Measurements from ENCODE around the gene KAZN. TPM values are rescaled to one million over a fixed set of nuclear protein-coding genes. Genes with fewer than 3 reads are reported as not detected.

The KAZN gene
- polyA plus RNA-seq, 2 of the 4 experiments (the other 2 are of a cell fraction): 1.3 to 1.9 TPM

DNA sequence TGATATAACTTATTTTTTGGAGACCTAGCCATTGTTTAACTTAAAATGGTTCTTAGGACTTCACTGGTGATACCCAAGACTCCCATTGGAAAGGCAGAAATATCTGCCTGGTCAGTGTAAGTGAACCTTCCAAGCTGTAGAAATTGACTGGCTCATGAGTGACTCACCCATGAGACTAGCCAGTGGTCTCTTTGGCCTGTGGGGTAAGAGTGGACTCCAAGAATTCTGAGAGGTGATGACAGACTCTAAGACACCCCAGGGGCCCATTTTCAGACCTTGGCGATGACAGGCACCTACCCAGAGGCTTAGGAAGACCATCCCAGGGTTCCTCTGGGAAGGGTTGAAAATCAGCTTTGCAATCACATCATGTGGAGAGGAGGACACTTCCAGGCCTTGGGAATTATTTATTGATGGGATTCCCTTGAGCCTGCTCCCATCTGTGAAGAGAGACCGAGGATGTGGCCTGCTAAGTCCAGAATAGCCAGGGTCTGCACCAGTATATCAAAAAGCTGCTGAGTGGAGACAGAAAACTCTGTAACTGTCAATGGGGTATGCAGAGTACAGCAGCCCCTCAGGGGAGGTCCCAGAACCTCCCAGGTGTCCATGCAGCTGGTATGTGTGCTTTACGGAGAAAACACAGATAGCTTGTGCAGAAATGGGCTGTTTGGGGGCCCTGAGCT, 78.9 kb downstream of the KAZN start:
- ATAC-seq (no peak), DNase-seq (ENCODE audit: low read depth in 1 of 2, low spot score in 1 of 2) (no peak), FAIRE-seq (no peak)
- CTCF ChIA-PET: interaction anchor here (1.0 to 1.3 kb wide), 3 partner anchors 17 to 361 kb away, joined by 3 read pairs; no protein-coding TSS in a partner anchor
- TF ChIP-seq KDM1A (IDR thresholded peaks at IDR 0.05; ENCODE audit: low read depth): no peak
- TF ChIP-seq, protein P1, sequence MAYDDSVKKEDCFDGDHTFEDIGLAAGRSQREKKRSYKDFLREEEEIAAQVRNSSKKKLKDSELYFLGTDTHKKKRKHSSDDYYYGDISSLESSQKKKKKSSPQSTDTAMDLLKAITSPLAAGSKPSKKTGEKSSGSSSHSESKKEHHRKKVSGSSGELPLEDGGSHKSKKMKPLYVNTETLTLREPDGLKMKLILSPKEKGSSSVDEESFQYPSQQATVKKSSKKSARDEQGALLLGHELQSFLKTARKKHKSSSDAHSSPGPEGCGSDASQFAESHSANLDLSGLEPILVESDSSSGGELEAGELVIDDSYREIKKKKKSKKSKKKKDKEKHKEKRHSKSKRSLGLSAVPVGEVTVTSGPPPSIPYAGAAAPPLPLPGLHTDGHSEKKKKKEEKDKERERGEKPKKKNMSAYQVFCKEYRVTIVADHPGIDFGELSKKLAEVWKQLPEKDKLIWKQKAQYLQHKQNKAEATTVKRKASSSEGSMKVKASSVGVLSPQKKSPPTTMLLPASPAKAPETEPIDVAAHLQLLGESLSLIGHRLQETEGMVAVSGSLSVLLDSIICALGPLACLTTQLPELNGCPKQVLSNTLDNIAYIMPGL (CRISPR knock-in tag; IDR thresholded peaks at IDR 0.05; ENCODE audit: borderline replicate concordance): no peak
- no peak for TF ChIP-seq NPAS2 (CRISPR knock-in tag; IDR thresholded peaks at IDR 0.05; ENCODE audit: borderline replicate concordance)
- no peak for TF ChIP-seq EHMT2 (IDR thresholded peaks at IDR 0.05; ENCODE audit: low read depth)
- TF ChIP-seq, protein P2, sequence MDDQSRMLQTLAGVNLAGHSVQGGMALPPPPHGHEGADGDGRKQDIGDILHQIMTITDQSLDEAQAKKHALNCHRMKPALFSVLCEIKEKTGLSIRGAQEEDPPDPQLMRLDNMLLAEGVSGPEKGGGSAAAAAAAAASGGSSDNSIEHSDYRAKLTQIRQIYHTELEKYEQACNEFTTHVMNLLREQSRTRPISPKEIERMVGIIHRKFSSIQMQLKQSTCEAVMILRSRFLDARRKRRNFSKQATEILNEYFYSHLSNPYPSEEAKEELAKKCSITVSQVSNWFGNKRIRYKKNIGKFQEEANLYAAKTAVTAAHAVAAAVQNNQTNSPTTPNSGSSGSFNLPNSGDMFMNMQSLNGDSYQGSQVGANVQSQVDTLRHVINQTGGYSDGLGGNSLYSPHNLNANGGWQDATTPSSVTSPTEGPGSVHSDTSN (IDR thresholded peaks at IDR 0.05): no peak
- TF ChIP-seq ZNF302 (CRISPR knock-in tag; IDR thresholded peaks at IDR 0.05): no peak
- no peak for TF ChIP-seq ESRRA (IDR thresholded peaks at IDR 0.05; ENCODE audit: borderline replicate concordance, low read length)
- TF ChIP-seq PHF8 (IDR thresholded peaks at IDR 0.05; ENCODE audit: borderline replicate concordance, low read depth): no peak
- TF ChIP-seq EHF (CRISPR knock-in tag; IDR thresholded peaks at IDR 0.05): no peak
- no peak for TF ChIP-seq RNF2 (IDR thresholded peaks at IDR 0.05; ENCODE audit: borderline replicate concordance, low read depth)
- no peak for TF ChIP-seq MAFK (IDR thresholded peaks at IDR 0.05; ENCODE audit: partially characterized antibody)
- no peak for TF ChIP-seq ZFP36 (IDR thresholded peaks at IDR 0.05; ENCODE audit: borderline replicate concordance, partially characterized antibody)
- TF ChIP-seq, protein P3, sequence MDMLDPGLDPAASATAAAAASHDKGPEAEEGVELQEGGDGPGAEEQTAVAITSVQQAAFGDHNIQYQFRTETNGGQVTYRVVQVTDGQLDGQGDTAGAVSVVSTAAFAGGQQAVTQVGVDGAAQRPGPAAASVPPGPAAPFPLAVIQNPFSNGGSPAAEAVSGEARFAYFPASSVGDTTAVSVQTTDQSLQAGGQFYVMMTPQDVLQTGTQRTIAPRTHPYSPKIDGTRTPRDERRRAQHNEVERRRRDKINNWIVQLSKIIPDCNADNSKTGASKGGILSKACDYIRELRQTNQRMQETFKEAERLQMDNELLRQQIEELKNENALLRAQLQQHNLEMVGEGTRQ (IDR thresholded peaks at IDR 0.05): no peak
- no peak for TF ChIP-seq MYC (IDR thresholded peaks at IDR 0.05; ENCODE audit: borderline replicate concordance, low read length)
- POLR2A ChIA-PET: no interaction called here
- no peaks in the 10 kb centered on the region for H3K4me1 ChIP-seq
- H3K4me3 ChIP-seq: no peak overlapping the region
- H3K9me3 ChIP-seq: no peaks in the 10 kb centered on the region
- no peak overlapping the region for H3K27ac ChIP-seq
- 46% methylated on average over 3 of the region's 3 CpGs for WGBS (ENCODE audit: missing lambda C conversion rate)
- H3K4me2 ChIP-seq: no peak overlapping the region

DNA sequence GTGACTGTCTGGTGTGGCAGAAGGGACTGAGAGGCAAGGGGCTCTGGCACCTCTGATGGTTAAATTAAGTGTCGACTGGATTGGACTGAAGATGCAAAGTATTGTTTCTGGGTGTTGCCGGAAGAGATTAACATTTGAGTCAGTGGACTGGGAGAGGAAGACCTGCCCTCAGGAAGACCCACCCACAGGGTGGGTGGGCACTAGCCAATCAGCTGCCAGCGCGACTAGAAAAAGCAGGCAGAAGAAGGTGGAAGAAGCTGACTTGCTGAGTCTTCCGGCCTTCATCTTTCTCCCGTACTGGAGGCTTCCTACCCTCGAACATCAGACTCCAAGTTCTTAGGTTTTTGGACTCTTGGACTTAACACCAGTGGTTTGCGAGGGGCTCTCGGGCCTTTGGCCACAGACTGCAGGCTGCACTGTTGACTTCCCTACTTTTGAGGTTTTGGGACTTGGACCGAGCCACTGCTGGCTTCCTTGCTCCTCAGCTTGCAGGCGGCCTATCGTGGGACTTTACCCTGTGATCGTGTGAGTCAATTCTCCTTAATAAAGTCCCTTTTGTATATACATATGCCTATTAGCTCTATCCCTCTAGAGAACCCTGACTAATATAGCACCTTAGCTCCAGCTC, 79.6 kb downstream of the KAZN start:
- ATAC-seq (no peak), FAIRE-seq (no peak), DNase-seq (ENCODE audit: low read depth in 1 of 2, low spot score in 1 of 2) (no peak)
- POLR2A ChIA-PET: no interaction called here
- Histone ChIP-seq H3K4me2 (no peak overlapping the region), H3K27ac (no peak overlapping the region), H3K4me1 (no peaks in the 10 kb centered on the region), H3K9me3 (no peaks in the 10 kb centered on the region), H3K4me3 (no peak overlapping the region)
- no peak for TF ChIP-seq EP300 (IDR thresholded peaks at IDR 0.05)
- no peak for TF ChIP-seq RCOR1 (IDR thresholded peaks at IDR 0.05; ENCODE audit: low read depth, low read length)
- TF ChIP-seq POLR2A (IDR thresholded peaks at IDR 0.05; ENCODE audit: low read length): no peak
- TF ChIP-seq POLR2AphosphoS2 (conservative IDR thresholded peaks at IDR 0.05; ENCODE audit: low read length): no peak
- TF ChIP-seq MYC (IDR thresholded peaks at IDR 0.05; ENCODE audit: borderline replicate concordance, low read length): no peak
- TF ChIP-seq, protein P4, sequence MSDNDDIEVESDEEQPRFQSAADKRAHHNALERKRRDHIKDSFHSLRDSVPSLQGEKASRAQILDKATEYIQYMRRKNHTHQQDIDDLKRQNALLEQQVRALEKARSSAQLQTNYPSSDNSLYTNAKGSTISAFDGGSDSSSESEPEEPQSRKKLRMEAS (IDR thresholded peaks at IDR 0.05): no peak
- no peak for TF ChIP-seq CHD2 (IDR thresholded peaks at IDR 0.05; ENCODE audit: low read length, partially characterized antibody)
- TF ChIP-seq NR3C1 (IDR thresholded peaks at IDR 0.05): no peak
- TF ChIP-seq ZNF302 (CRISPR knock-in tag; IDR thresholded peaks at IDR 0.05): no peak
- no peak for TF ChIP-seq RNF2 (IDR thresholded peaks at IDR 0.05; ENCODE audit: borderline replicate concordance, low read depth)
- TF ChIP-seq, protein P5, sequence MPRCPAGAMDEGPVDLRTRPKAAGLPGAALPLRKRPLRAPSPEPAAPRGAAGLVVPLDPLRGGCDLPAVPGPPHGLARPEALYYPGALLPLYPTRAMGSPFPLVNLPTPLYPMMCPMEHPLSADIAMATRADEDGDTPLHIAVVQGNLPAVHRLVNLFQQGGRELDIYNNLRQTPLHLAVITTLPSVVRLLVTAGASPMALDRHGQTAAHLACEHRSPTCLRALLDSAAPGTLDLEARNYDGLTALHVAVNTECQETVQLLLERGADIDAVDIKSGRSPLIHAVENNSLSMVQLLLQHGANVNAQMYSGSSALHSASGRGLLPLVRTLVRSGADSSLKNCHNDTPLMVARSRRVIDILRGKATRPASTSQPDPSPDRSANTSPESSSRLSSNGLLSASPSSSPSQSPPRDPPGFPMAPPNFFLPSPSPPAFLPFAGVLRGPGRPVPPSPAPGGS (IDR thresholded peaks at IDR 0.05): no peak
- TF ChIP-seq ZFP36 (IDR thresholded peaks at IDR 0.05; ENCODE audit: borderline replicate concordance, partially characterized antibody): no peak
- no peak for TF ChIP-seq TP53 (CRISPR knock-in tag; IDR thresholded peaks at IDR 0.05)
- no peak for TF ChIP-seq FOSB (CRISPR knock-in tag; IDR thresholded peaks at IDR 0.05)
- no peak for TF ChIP-seq ESRRA (IDR thresholded peaks at IDR 0.05; ENCODE audit: borderline replicate concordance, low read length)
- TF ChIP-seq TFCP2L1 (CRISPR knock-in tag; IDR thresholded peaks at IDR 0.05): no peak
- no peak for TF ChIP-seq HOXB5 (CRISPR knock-in tag; IDR thresholded peaks at IDR 0.05)
- TF ChIP-seq HOXA7 (CRISPR knock-in tag; IDR thresholded peaks at IDR 0.05): no peak
- TF ChIP-seq CEBPB (IDR thresholded peaks at IDR 0.05): no peak
- CTCF ChIA-PET: interaction anchor here (1.0 to 1.3 kb wide), 3 partner anchors 16 to 360 kb away, joined by 3 read pairs; no protein-coding TSS in a partner anchor
- 47% methylated on average over 12 of the region's 13 CpGs for WGBS (ENCODE audit: missing lambda C conversion rate)

Data from A549 (cell line).